ENCODE results near the gene NUMBL. TPM values are rescaled to one million over a fixed set of nuclear protein-coding genes. Genes with fewer than 3 reads are reported as not detected.

Gene NUMBL
- total and polyA plus RNA-seq, 2 of the 4 experiments (the other 2 are of a cell fraction): 6.3 to 29.0 TPM

- Histone ChIP-seq H4K8ac (ENCODE audit: low read depth in 2 of 2, low read length in 2 of 2) (peak overlapping the region in 1 of 2 experiments; percentile 60; a peak in 1 of 4 replicates), H2BK120ac (ENCODE audit: low read depth, low read length) (peak overlapping the region; percentile 84), H2AFZ (replicated peaks; ENCODE audit: low read length, poor library complexity) (no peak overlapping the region), H3K4me1 (ENCODE audit: control insufficient read depth, insufficient read depth, low read length) (peaks cover 17% of the 10 kb centered on the region), H4K5ac (ENCODE audit: low read depth, low read length) (0 out of 2 replicates have a peak overlapping the region, but pooled peaks have one; percentile 8), H3K9me1 (ENCODE audit: insufficient read depth, low read length) (peaks cover 33% of the 10 kb centered on the region), H3K4me2 (ENCODE audit: low read depth, low read length) (peak overlapping the region; percentile 98), H3K18ac (ENCODE audit: low read depth, low read length) (no peak overlapping the region; the same call in 1 of the 2 replicates), H2BK5ac (ENCODE audit: low read depth, low read length, poor library complexity, severe bottlenecking) (peak overlapping the region; percentile 68), H4K20me1 (ENCODE audit: insufficient read depth, low read length) (peaks cover 38% of the 10 kb centered on the region), H4K91ac (ENCODE audit: insufficient read depth, low read depth, low read length) (peak overlapping the region; percentile 99; the same call in 1 of the 2 replicates), H3K4me3 (ENCODE audit: insufficient read depth, low read depth, low read length) (peak overlapping the region; percentile 95), H3K23ac (ENCODE audit: low read depth, low read length) (peak overlapping the region; percentile 100), H3K56ac (ENCODE audit: extremely low read depth, insufficient read depth, low read length) (0 out of 2 replicates have a peak overlapping the region, but pooled peaks have one; percentile 24), H3K14ac (replicated peaks; ENCODE audit: low read depth, low read length) (peak overlapping the region; percentile 99), H3K9me3 (ENCODE audit: control insufficient read depth, insufficient read depth, low read length) (no peaks in the 10 kb centered on the region), H2BK15ac (ENCODE audit: low read depth, low read length) (no peak overlapping the region), H2AK9ac (replicated peaks; ENCODE audit: low read depth, low read length, poor library complexity) (peak overlapping the region; percentile 100), H3K27ac (ENCODE audit: insufficient read depth, low read length) (peak overlapping the region; percentile 89; the same call in 1 of the 2 replicates), H3K9ac (ENCODE audit: low read depth, low read length) (peak overlapping the region; percentile 99), H3K27me3 (ENCODE audit: control insufficient read depth, insufficient read depth, low read length) (no peaks in the 10 kb centered on the region), H2AK5ac (ENCODE audit: low read depth, low read length) (peak overlapping the region; percentile 100), H2BK20ac (ENCODE audit: low read depth, low read length) (no peak overlapping the region), H3K4ac (ENCODE audit: low read depth, low read length) (peak overlapping the region; percentile 99), H3K79me1 (ENCODE audit: low read depth in 1 of 2, low read length in 2 of 2) (peaks cover 26 to 59% of the 10 kb centered on the region in 2 experiments), H3K36me3 (ENCODE audit: control insufficient read depth, insufficient read depth, low read length) (peaks cover 37% of the 10 kb centered on the region)
- POLR2A ChIA-PET (ENCODE audit: unreplicated experiment): no interaction called here
- dilution Hi-C loops (cut with HindIII; ENCODE audit: low sequenced_read_pairs, unreplicated experiment): no loop called here
- DNase-seq (no peak), ATAC-seq (ENCODE audit: low read depth) (no peak)
- 39% methylated on average over 3 of the region's 4 CpGs; no CpG with 5 or more reads in 1 of the 2 experiments for WGBS, 2 experiments (ENCODE audit: extremely low coverage in 2 of 2, insufficient read length in 1 of 2)
- BruUV-seq (replicated peaks): no TSS peak
- TF ChIP-seq ELK1 (IDR thresholded peaks at IDR 0.05; ENCODE audit: borderline replicate concordance, low read depth, low read length) (no peak), CHD1 (IDR thresholded peaks at IDR 0.05; ENCODE audit: low read depth, low read length) (no peak), RFX5 (IDR thresholded peaks at IDR 0.05; ENCODE audit: low read depth, low read length) (no peak), MAZ (IDR thresholded peaks at IDR 0.05; ENCODE audit: borderline replicate concordance, low read depth, low read length) (no peak), RCOR1 (IDR thresholded peaks at IDR 0.05; ENCODE audit: insufficient replicate concordance, low read length) (no peak), POLR2A (IDR thresholded peaks at IDR 0.05; ENCODE audit: low read depth, low read length) (no peak), CEBPB (IDR thresholded peaks at IDR 0.05; ENCODE audit: low read depth, low read length) (no peak), CTCF (conservative IDR thresholded peaks at IDR 0.05; ENCODE audit: low read depth, low read length) (no peak), RAD21 (IDR thresholded peaks at IDR 0.05; ENCODE audit: low read length) (no peak), NFE2L2 (IDR thresholded peaks at IDR 0.05; ENCODE audit: low read depth, low read length) (no peak), FOS (IDR thresholded peaks at IDR 0.05; ENCODE audit: low read depth, low read length) (no peak), MXI1 (IDR thresholded peaks at IDR 0.05; ENCODE audit: borderline replicate concordance, low read depth, low read length) (no peak)
- in situ Hi-C loops (cut with MboI; ENCODE audit: low sequenced_read_pairs): no loop called here
- intact Hi-C loops (cut with micrococcal nuclease): no loop called here
- CTCF ChIA-PET: no interaction called here
Measured at GRCh38 chr19:40688987-40689338, 1.5 kb downstream of the NUMBL start.
